K562 (cell line): ENCODE data around the gene PDGFA. TPM values are rescaled to one million over a fixed set of nuclear protein-coding genes. Genes with fewer than 3 reads are reported as not detected.
A peak's percentile ranks its signal among the peaks of the same experiment; 100 is the strongest.

Source experiments
- ATAC-seq: fragments of 200-7000 bp; cut with Tn5 transposase; 3 replicates; pipeline ENCODE4 v1.9.1; 2020; ENCODE audit warnings: moderate library complexity
- BruUV-seq: library from RNA; stranded (reverse); fragments of 400-500 nt; replicated peaks from 2 replicates; lab custom pipeline; 2021; lab: Mats Ljungman, UMichigan
- CTCF ChIA-PET: fragments of 300-600 bp; formaldehyde crosslinking; extraction: SDS; loops from one replicate; lab custom pipeline; 2021; ENCODE audit warnings: low intra/inter-chr PET ratio; lab: Yijun Ruan, JAX
- POLR2A ChIA-PET: fragments of 300-600, 350-650 bp; sonication (Branson Sonifier 250); formaldehyde crosslinking; extraction: SDS; loops from one replicate; lab custom pipeline; 2021; ENCODE audit warnings: antibody characterized with exemption, inconsistent platforms; lab: Yijun Ruan, JAX
- DNase-seq, 4 experiments: peaks; one replicate each; pipeline versions ENCODE4 v3.0.0 to v3.0.0-alpha.2; 2011 to 2018; ENCODE audit warnings: low spot score in 3 of 4, mixed read lengths in 3 of 4; ENCODE audit errors: extremely low read depth in 1 of 4
- FAIRE-seq: peaks from 2 replicates; lab custom pipeline; 2011; peaks lifted over from hg19 to GRCh38; lab: Jason Lieb, UNC
- H2AFZ ChIP-seq: 2 replicates; pipeline ENCODE4 v1.6.0; 2011; ENCODE audit warnings: low read depth, low read length, control low read depth, inconsistent platforms
- H3K27ac ChIP-seq: fragments of 200-600 bp; 3 replicates; pipeline ENCODE4 v1.8.0; 2011; ENCODE audit warnings: low read depth, mild to moderate bottlenecking, control low read depth, inconsistent platforms, low read length, moderate library complexity, mixed read lengths; ENCODE audit errors: extremely low read depth
- H3K27me3 ChIP-seq, 2 experiments: fragments of 300-600 bp in 1 of 2; 2 replicates in 1 of 2; 3 replicates in 1 of 2; pipeline versions ENCODE4 v1.6.0 to v1.8.0; 2011; ENCODE audit warnings: inconsistent platforms in 2 of 2, low read length in 2 of 2, mild to moderate bottlenecking in 1 of 2, mixed read lengths in 1 of 2, moderate library complexity in 1 of 2; ENCODE audit not compliant: control insufficient read depth in 2 of 2, insufficient read depth in 2 of 2
- H3K36me3 ChIP-seq: fragments of 300-600 bp; 3 replicates; pipeline ENCODE4 v1.8.0; 2011; ENCODE audit warnings: mild to moderate bottlenecking, low read length, inconsistent platforms; ENCODE audit not compliant: control insufficient read depth, insufficient read depth
- H3K4me1 ChIP-seq, 2 experiments: fragments of 200-600 bp in 1 of 2; replicated peaks in 1 of 2; 2 replicates in 1 of 2; 3 replicates in 1 of 2; pipeline versions ENCODE4 v1.5.1 to v1.8.0; 2011; ENCODE audit warnings: inconsistent platforms in 2 of 2, low read length in 2 of 2, mild to moderate bottlenecking in 1 of 2, mixed read lengths in 1 of 2, moderate library complexity in 1 of 2; ENCODE audit not compliant: control insufficient read depth in 2 of 2, insufficient read depth in 2 of 2
- H3K4me2 ChIP-seq: 2 replicates; pipeline ENCODE4 v1.6.1; 2011; ENCODE audit warnings: low read length, control low read depth, inconsistent platforms, mixed read lengths; ENCODE audit not compliant: insufficient read depth
- H3K4me3 ChIP-seq: fragments of 200-600 bp; sonication (generic), shearing (Covaris generic); 2 replicates; pipeline ENCODE4 v1.5.1; 2016; ENCODE audit warnings: control low read depth, inconsistent platforms
- H3K79me2 ChIP-seq: fragments of 200-600 bp; 3 replicates; pipeline ENCODE4 v1.8.0; 2011; ENCODE audit warnings: low read length, inconsistent platforms; ENCODE audit not compliant: control insufficient read depth, insufficient read depth
- H3K9ac ChIP-seq, 2 experiments: 2 replicates each; pipeline versions ENCODE4 v1.6.0 to v1.6.1; 2011; ENCODE audit warnings: low read depth in 2 of 2, low read length in 2 of 2, control low read depth in 1 of 2, inconsistent platforms in 1 of 2, mild to moderate bottlenecking in 1 of 2, mixed read lengths in 1 of 2; ENCODE audit not compliant: insufficient read depth in 1 of 2
- H3K9me1 ChIP-seq: one replicate; pipeline ENCODE4 v1.6.0; 2011; ENCODE audit warnings: inconsistent platforms, mild to moderate bottlenecking, low read length, moderate library complexity; ENCODE audit not compliant: control insufficient read depth, insufficient read depth
- H3K9me3 ChIP-seq: replicated peaks from 2 replicates; pipeline ENCODE4 v1.5.1; 2011; ENCODE audit warnings: low read depth, low read length, inconsistent platforms; ENCODE audit not compliant: control insufficient read depth, insufficient read depth
- H4K20me1 ChIP-seq: replicated peaks from 2 replicates; pipeline ENCODE4 v1.6.1; 2011; ENCODE audit warnings: low read length, inconsistent platforms, mixed read lengths; ENCODE audit not compliant: control insufficient read depth, insufficient read depth
- ARHGAP35 ChIP-seq: fragments of 450-650 bp; IDR thresholded peaks from 2 replicates; pipeline ENCODE4 v1.6.1; 2018; ENCODE audit not compliant: partially characterized antibody
- BCOR ChIP-seq: fragments of 450-650 bp; IDR thresholded peaks from 2 replicates; pipeline ENCODE4 v1.6.1; 2016
- BMI1 ChIP-seq: fragments of 150-350 bp; IDR thresholded peaks from 2 replicates; pipeline ENCODE4 v1.6.1; 2014; ENCODE audit warnings: low read length
- DDX20 ChIP-seq: fragments of 450-650 bp; IDR thresholded peaks from 2 replicates; pipeline ENCODE4 v1.6.1; 2016; ENCODE audit warnings: missing genetic modification characterization, low read depth, mild to moderate bottlenecking, missing compliant biosample characterization, moderate library complexity
- ELK3 ChIP-seq: fragments of 450-650 bp; formaldehyde crosslinking; IDR thresholded peaks from 2 replicates; pipeline ENCODE4 v1.4.0; 2020; ENCODE audit warnings: mild to moderate bottlenecking
- HDAC2 ChIP-seq: fragments of 450-650 bp; IDR thresholded peaks from 2 replicates; pipeline ENCODE4 v1.6.1; 2016; ENCODE audit warnings: mild to moderate bottlenecking
- HNRNPUL1 ChIP-seq: fragments of 200-400 bp; formaldehyde crosslinking; IDR thresholded peaks from 2 replicates; pipeline ENCODE4 v1.6.1; 2017; ENCODE audit warnings: low read length
- KDM1A ChIP-seq, 2 experiments: fragments of 450-650 bp; IDR thresholded peaks; 2 replicates each; pipeline ENCODE4 v1.6.1; 2016; ENCODE audit warnings: mild to moderate bottlenecking in 2 of 2
- PURB ChIP-seq: sonication (generic); formaldehyde crosslinking; IDR thresholded peaks from 2 replicates; pipeline ENCODE4 v1.9.0; 2021; ENCODE audit warnings: low read depth, mild to moderate bottlenecking, missing genetic modification reagents
- TCF15 ChIP-seq: fragments of 250-450 bp; sonication (Bioruptor Pico); IDR thresholded peaks from 2 replicates; pipeline ENCODE4 v1.8.0; 2022; ENCODE audit warnings: moderate library complexity, mild to moderate bottlenecking, inconsistent platforms
- ZNF121 ChIP-seq: sonication (generic); formaldehyde crosslinking; conservative IDR thresholded peaks from 2 replicates; pipeline ENCODE4 v1.8.0; 2022; ENCODE audit warnings: missing genetic modification reagents
- ZNF584 ChIP-seq: fragments of 200-800 bp; sonication (Bioruptor generic); IDR thresholded peaks from 2 replicates; pipeline ENCODE4 v1.6.1; 2016; ENCODE audit warnings: low read depth, mild to moderate bottlenecking, missing genetic modification characterization, missing compliant biosample characterization
- WGBS: fragments of 100-300 bp; shearing (Covaris generic); methylation state at CpG from one replicate; pipeline ENCODE4 v1.1.6; 2016; ENCODE audit warnings: low coverage, mixed read lengths; ENCODE audit not compliant: insufficient coverage; ENCODE audit errors: missing lambda C conversion rate; 5-methylcytosine and 5-hydroxymethylcytosine counted together
- in situ Hi-C: fragments of 300-500 bp; cut with MboI; formaldehyde crosslinking; loops from 4 replicates; pipeline ENCODE4 v1.15.0; 2018; ENCODE audit warnings: inconsistent platforms, mixed read lengths
- intact Hi-C: fragments of 100-400 bp; cut with micrococcal nuclease; formaldehyde crosslinking; loops from 2 replicates; pipeline ENCODE4 v1.14.2; 2022
- polyA plus RNA-seq, 8 experiments: library from polyadenylated mRNA; depleted of rRNA in 4 of 8; stranded (reverse) in 5 of 8; unstranded in 3 of 8; fragments of >200 nt; fragmentation: Nextera tagmentation in 2 of 8; fragmentation: Illumina TruSeq in 1 of 8; extraction: Ambion mirVana in 2 of 8; extraction: Trizol in 1 of 8; gene quantifications; 2 replicates each; pipeline versions ENCODE4 v1.2.1 to v1.2.3, GENCODE V29; 2011 to 2014; ENCODE audit warnings: inconsistent platforms in 1 of 8, missing spikeins in 1 of 8
- total RNA-seq, 7 experiments: library from RNA; depleted of rRNA in 6 of 7; stranded (reverse); fragments of >200 nt in 6 of 7; fragmentation: Illumina TruSeq in 2 of 7; extraction: Trizol in 2 of 7; gene quantifications; 2 replicates each; pipeline versions ENCODE4 v1.2.1 to v1.2.3, GENCODE V29; 2011 to 2021; ENCODE audit warnings: low replicate concordance in 1 of 7
- TF ChIP-seq, protein P1 (sequence below): fragments of 250-450 bp; sonication (Bioruptor Pico); IDR thresholded peaks from 2 replicates; pipeline ENCODE4 v1.6.1; 2021; ENCODE audit warnings: mild to moderate bottlenecking

Gene PDGFA
- total and polyA plus RNA-seq, 9 of the 15 experiments (the other 6 are each of a cell fraction or from before 2014, with no cell fraction given) = 2.5 to 10.2 (median 4.6) TPM

DNA sequence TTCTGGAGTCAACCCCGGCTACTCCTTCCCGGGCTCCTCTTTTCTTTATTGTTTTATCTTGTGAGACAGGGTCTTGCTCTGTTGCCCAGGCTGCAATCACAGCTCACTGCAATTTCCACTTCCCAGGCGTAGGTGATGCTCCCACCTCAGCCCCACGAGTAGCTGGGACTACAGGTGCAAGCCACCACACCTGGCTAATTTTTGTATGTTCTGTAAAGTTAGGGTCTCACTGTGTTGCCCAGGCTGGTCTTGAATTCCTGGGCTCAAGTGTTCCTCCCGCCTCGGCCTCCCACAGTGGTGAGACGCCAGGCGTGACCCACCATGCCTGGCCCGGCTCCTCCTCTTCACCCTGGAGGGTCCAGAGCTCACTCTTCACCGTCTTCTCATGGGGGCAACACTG lies 15.3 kb upstream of the PDGFA start:
- H3K9me3 ChIP-seq = no peaks in the 10 kb centered on the region
- TF ChIP-seq PURB (CRISPR knock-in tag) (no peak), BMI1 (no peak), HNRNPUL1 (no peak), HDAC2 (no peak), ZNF121 (CRISPR knock-in tag) (peak; percentile 88)
- ChIA-PET CTCF (no interaction called here), POLR2A (interaction anchor here (0.5 to 1.3 kb wide), 2 partner anchors 9 to 184 kb away, joined by 3 read pairs; no protein-coding TSS in a partner anchor)
- FAIRE-seq (no peak), DNase-seq (no peak), ATAC-seq (no peak)
- WGBS = 32% methylated on average over 9 of the region's 10 CpGs
- no peaks in the 10 kb centered on the region for H3K9me1 ChIP-seq
- in situ Hi-C loops = no loop called here
- peaks cover 0 to 45% of the 10 kb centered on the region in 2 experiments; a peak in 3 of 5 replicates for H3K4me1 ChIP-seq
- BruUV-seq = no TSS peak
- H4K20me1 ChIP-seq = 0 out of 2 replicates have a peak, but pooled peaks cover 4% of the 10 kb centered on the region
- H3K4me3 ChIP-seq = no peak overlapping the region
- no peak overlapping the region for H3K9ac ChIP-seq
- H3K4me2 ChIP-seq = no peak overlapping the region
- H3K36me3 ChIP-seq = no peaks in the 10 kb centered on the region
- peaks cover 0 to 16% of the 10 kb centered on the region in 2 experiments; a peak in 2 of 5 replicates for H3K27me3 ChIP-seq
- H3K27ac ChIP-seq = no peak overlapping the region
- H3K79me2 ChIP-seq = no peaks in the 10 kb centered on the region
- no peak overlapping the region for H2AFZ ChIP-seq
- intact Hi-C loops = no loop called here

DNA sequence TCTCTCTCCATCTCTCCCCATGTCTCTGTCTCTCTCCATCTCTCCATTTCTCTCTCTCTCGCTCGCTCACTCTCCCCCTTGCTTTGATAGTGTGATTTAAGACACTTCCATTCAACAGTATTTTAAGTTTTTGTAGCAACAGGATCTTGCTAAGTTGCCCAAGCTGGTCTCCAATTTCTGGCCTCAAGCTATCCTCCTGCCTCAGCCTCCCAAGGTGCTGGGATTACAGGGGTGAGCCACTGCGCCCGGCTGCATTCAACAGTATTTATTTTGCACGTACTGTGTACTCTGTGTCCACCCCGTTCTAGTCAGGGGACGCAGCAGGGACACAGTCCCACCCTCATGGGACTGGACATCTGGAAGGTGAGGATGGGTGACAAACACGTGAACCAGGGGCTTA lies 14.4 kb upstream of the PDGFA start:
- in situ Hi-C loops (no loop called here), intact Hi-C loops (no loop called here)
- TF ChIP-seq ZNF584 = no peak
- TF ChIP-seq, protein P1, sequence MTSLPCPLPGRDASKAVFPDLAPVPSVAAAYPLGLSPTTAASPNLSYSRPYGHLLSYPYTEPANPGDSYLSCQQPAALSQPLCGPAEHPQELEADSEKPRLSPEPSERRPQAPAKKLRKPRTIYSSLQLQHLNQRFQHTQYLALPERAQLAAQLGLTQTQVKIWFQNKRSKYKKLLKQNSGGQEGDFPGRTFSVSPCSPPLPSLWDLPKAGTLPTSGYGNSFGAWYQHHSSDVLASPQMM (CRISPR knock-in tag) = no peak
- no peak for TF ChIP-seq TCF15 (CRISPR knock-in tag)
- TF ChIP-seq BCOR = peak; percentile 65; the same call in 1 of the 2 replicates
- TF ChIP-seq ELK3 (CRISPR knock-in tag) = no peak
- TF ChIP-seq ARHGAP35 = no peak
- TF ChIP-seq ZNF121 (CRISPR knock-in tag) = peak; percentile 74
- TF ChIP-seq KDM1A (IDR thresholded peaks at IDR 0.05) = peak; percentile 18 to 53; a peak in 1 of 4 replicates
- no peak for TF ChIP-seq DDX20
- 0 out of 2 replicates have a peak, but pooled peaks cover 4% of the 10 kb centered on the region for H4K20me1 ChIP-seq
- no peaks in the 10 kb centered on the region for H3K9me1 ChIP-seq
- no peak overlapping the region for H3K4me2 ChIP-seq
- no peaks in the 10 kb centered on the region for H3K79me2 ChIP-seq
- no TSS peak for BruUV-seq
- WGBS = 10% methylated on average over 8 of the region's 8 CpGs
- H3K9me3 ChIP-seq = no peaks in the 10 kb centered on the region
- POLR2A ChIA-PET = interaction anchor here (1.3 kb wide), 1 partner anchor 8 kb away, joined by 3 read pairs; no protein-coding TSS in a partner anchor
- no peak overlapping the region for H3K4me3 ChIP-seq
- FAIRE-seq (peak; percentile 42), DNase-seq (no peak), ATAC-seq (no peak)
- CTCF ChIA-PET = interaction anchor here (0.5 kb wide), 1 partner anchor 20 kb away, joined by 3 read pairs; no protein-coding TSS in a partner anchor
- no peak overlapping the region for H3K9ac ChIP-seq
- H3K27ac ChIP-seq = no peak overlapping the region
- peaks cover 0 to 37% of the 10 kb centered on the region in 2 experiments; a peak in 3 of 5 replicates for H3K4me1 ChIP-seq
- H3K27me3 ChIP-seq = peaks cover 0 to 16% of the 10 kb centered on the region in 2 experiments; a peak in 2 of 5 replicates
- H3K36me3 ChIP-seq = no peaks in the 10 kb centered on the region
- H2AFZ ChIP-seq = no peak overlapping the region
